ENCODE measurements around the gene NUP37. TPM values are rescaled to one million over a fixed set of nuclear protein-coding genes. Genes with fewer than 3 reads are reported as not detected.

Gene NUP37
- total and polyA plus RNA-seq, 7 donors = 12.0 to 30.2 (median 20.2) TPM

- H3K4me3 ChIP-seq = no peak overlapping the region
- peaks cover 0 to 9% (median 6%) of the 10 kb centered on the region in 4 donors for H3K4me1 ChIP-seq
- TF ChIP-seq POLR2AphosphoS5 (IDR thresholded peaks at IDR 0.05) = no peak
- TF ChIP-seq EP300 (IDR thresholded peaks at IDR 0.05) = no peak
- TF ChIP-seq CTCF (IDR thresholded peaks at IDR 0.05) = no peak
- TF ChIP-seq POLR2A (IDR thresholded peaks at IDR 0.05) = no peak
- 97% methylated on average over 3 of the region's 3 CpGs for WGBS, 2 donors
- H3K36me3 ChIP-seq = peaks cover 0 to 19% (median 0%) of the 10 kb centered on the region in 4 donors
- H3K27me3 ChIP-seq = no peaks in the 10 kb centered on the region
- intact Hi-C loops (cut with DNase I) = loop anchor here (5.0 to 10.0 kb wide), 3 partner anchors 54 to 422 kb away; partner anchors contain the start of gene IGF1
- H3K9me3 ChIP-seq = no peaks in the 10 kb centered on the region
- no peak for DNase-seq
- no peak overlapping the region for H3K27ac ChIP-seq
Observed at GRCh38 chr12:102063069-102063468, 56.8 kb downstream of the NUP37 start.

- Histone ChIP-seq H3K4me3 (peak overlapping the region in 3 of 4 donors; percentile 84 to 92 (median 90)), H3K4me1 (peaks cover 0 to 9% (median 6%) of the 10 kb centered on the region in 4 donors), H3K9me3 (no peaks in the 10 kb centered on the region), H3K27ac (peak overlapping the region in 2 of 4 donors; percentile 91 to 93), H3K36me3 (peaks cover 0 to 21% (median 0%) of the 10 kb centered on the region in 4 donors), H3K27me3 (no peaks in the 10 kb centered on the region)
- intact Hi-C loops (cut with DNase I) = loop anchor here (5.0 to 10.0 kb wide), 3 partner anchors 55 to 422 kb away; partner anchors contain the start of gene IGF1
- DNase-seq = no peak
- TF ChIP-seq POLR2A (IDR thresholded peaks at IDR 0.05) = no peak
- no peak for TF ChIP-seq POLR2AphosphoS5 (IDR thresholded peaks at IDR 0.05)
- TF ChIP-seq EP300 (IDR thresholded peaks at IDR 0.05) = no peak
- no peak for TF ChIP-seq CTCF (IDR thresholded peaks at IDR 0.05)
- WGBS, 2 donors = 81 to 84% methylated on average over 11 of the region's 11 CpGs
Observed at GRCh38 chr12:102062419-102062806, 57.5 kb downstream of the NUP37 start.

GRCh38 chr12:102061560-102062418 is 58.1 kb downstream of the NUP37 start, which contains the start of gene WASHC3:
WASHC3 (minus strand) TSS chr12:102061991; CDS start chr12:102061962, 29 bp downstream.
- intact Hi-C loops (cut with DNase I) = loop anchor here (5.0 to 10.0 kb wide), 3 partner anchors 56 to 423 kb away; partner anchors contain the start of gene IGF1
- no peak for TF ChIP-seq CTCF (IDR thresholded peaks at IDR 0.05)
- peak; percentile 73 to 74 for TF ChIP-seq POLR2A (IDR thresholded peaks at IDR 0.05)
- peak; percentile 80 to 93 (median 90) for TF ChIP-seq POLR2AphosphoS5 (IDR thresholded peaks at IDR 0.05)
- no peak for TF ChIP-seq EP300 (IDR thresholded peaks at IDR 0.05)
- H3K4me1 ChIP-seq = peaks cover 0 to 9% (median 6%) of the 10 kb centered on the region in 4 donors
- peak within 1 kb of the TSS; percentile 90 to 93 (median 91) for H3K27ac ChIP-seq
- peak within 1 kb of the TSS; percentile 84 to 92 (median 88) for H3K4me3 ChIP-seq
- H3K36me3 ChIP-seq = peaks cover 0 to 21% (median 0%) of the 10 kb centered on the region in 4 donors
- DNase-seq = peak; percentile 98
- H3K9me3 ChIP-seq = no peaks in the 10 kb centered on the region
- H3K27me3 ChIP-seq = no peaks in the 10 kb centered on the region
- WGBS, 2 donors = 2 to 5% methylated on average over 44 of the region's 44 CpGs

GRCh38 chr12:102061096-102061559 is 58.8 kb downstream of the NUP37 start:
- DNase-seq = no peak
- H3K27ac ChIP-seq = peak overlapping the region; percentile 90 to 93 (median 91)
- H3K4me3 ChIP-seq = peak overlapping the region; percentile 84 to 92 (median 88)
- peaks cover 0 to 22% (median 0%) of the 10 kb centered on the region in 4 donors for H3K36me3 ChIP-seq
- TF ChIP-seq CTCF (IDR thresholded peaks at IDR 0.05) = no peak
- peaks cover 0 to 9% (median 6%) of the 10 kb centered on the region in 4 donors for H3K4me1 ChIP-seq
- 12 to 13% methylated on average over 9 of the region's 9 CpGs for WGBS, 2 donors
- H3K9me3 ChIP-seq = no peaks in the 10 kb centered on the region
- no peaks in the 10 kb centered on the region for H3K27me3 ChIP-seq
- intact Hi-C loops (cut with DNase I) = loop anchor here (5.0 to 10.0 kb wide), 3 partner anchors 56 to 424 kb away; partner anchors contain the start of gene IGF1
